Hepatocyte (in vitro differentiated cells): ENCODE results near the gene ASB6. TPM values are rescaled to one million over a fixed set of nuclear protein-coding genes. Genes with fewer than 3 reads are reported as not detected.

ENCODE experiments used
- DNase-seq: peaks from one replicate; pipeline ENCODE4 v3.0.0-alpha.2; 2016; ENCODE audit warnings: low spot score
- H2AFZ ChIP-seq: fragments of 200-600 bp; sonication (generic); 2 replicates; pipeline ENCODE4 v1.6.0; 2016; ENCODE audit warnings: antibody characterized with exemption, mild to moderate bottlenecking
- H3K27ac ChIP-seq: fragments of 200-600 bp; sonication (generic); 2 replicates; pipeline ENCODE4 v1.5.1; 2016; ENCODE audit warnings: mild to moderate bottlenecking
- H3K27me3 ChIP-seq: fragments of 200-600 bp; sonication (generic); 2 replicates; pipeline ENCODE4 v1.6.1; 2016
- H3K36me3 ChIP-seq: fragments of 200-600 bp; sonication (generic); replicated peaks from 2 replicates; pipeline ENCODE4 v1.5.1; 2016; ENCODE audit warnings: low read depth; ENCODE audit not compliant: insufficient read depth
- H3K4me1 ChIP-seq: fragments of 200-600 bp; sonication (generic); 2 replicates; pipeline ENCODE4 v1.5.1; 2016; ENCODE audit warnings: mild to moderate bottlenecking, moderate library complexity; ENCODE audit not compliant: insufficient read depth
- H3K4me2 ChIP-seq: fragments of 200-600 bp; sonication (generic); 2 replicates; pipeline ENCODE4 v1.6.0; 2016
- H3K4me3 ChIP-seq: fragments of 200-600 bp; sonication (generic); 2 replicates; pipeline ENCODE4 v1.5.1; 2016; ENCODE audit warnings: mild to moderate bottlenecking
- H3K79me2 ChIP-seq: fragments of 200-600 bp; sonication (generic); 2 replicates; pipeline ENCODE4 v1.6.0; 2017; ENCODE audit warnings: mild to moderate bottlenecking
- H3K9me2 ChIP-seq: fragments of 200-600 bp; sonication (generic); replicated peaks from 2 replicates; pipeline ENCODE4 v1.6.0; 2017; ENCODE audit warnings: mild to moderate bottlenecking; ENCODE audit not compliant: insufficient read depth
- H3K9me3 ChIP-seq: fragments of 200-600 bp; sonication (generic); 2 replicates; pipeline ENCODE4 v1.5.1; 2016; ENCODE audit warnings: low read depth, mild to moderate bottlenecking
- H4K20me1 ChIP-seq: fragments of 200-600 bp; sonication (generic); 2 replicates; pipeline ENCODE4 v1.6.0; 2016; ENCODE audit warnings: mild to moderate bottlenecking; ENCODE audit not compliant: insufficient read depth, poor library complexity, severe bottlenecking
- CTCF ChIP-seq: fragments of 200-600 bp; sonication (generic); IDR thresholded peaks from 2 replicates; pipeline ENCODE4 v1.5.1; 2016; ENCODE audit warnings: antibody characterized with exemption, mild to moderate bottlenecking; ENCODE audit not compliant: poor library complexity
- EZH2 ChIP-seq: fragments of 200-600 bp; sonication (generic); IDR thresholded peaks from 2 replicates; pipeline ENCODE4 v1.6.1; 2016; ENCODE audit warnings: antibody characterized with exemption, mild to moderate bottlenecking, borderline replicate concordance
- EZH2phosphoT487 ChIP-seq: fragments of 200-600 bp; sonication (generic); IDR thresholded peaks from one replicate; pipeline ENCODE4 v1.6.1; 2018; ENCODE audit warnings: antibody characterized with exemption, mild to moderate bottlenecking, low read depth, moderate library complexity; ENCODE audit not compliant: unreplicated experiment, severe bottlenecking
- WGBS: methylation state at CpG from one replicate; pipeline ENCODE4 v1.1.6; 2016; ENCODE audit warnings: low lambda C conversion rate; ENCODE audit errors: missing lambda C conversion rate; 5-methylcytosine and 5-hydroxymethylcytosine counted together
- polyA plus RNA-seq: library from polyadenylated mRNA; unstranded; fragments of >200 nt; fragmentation: Nextera tagmentation; extraction: Ambion mirVana; gene quantifications from 2 replicates; pipeline ENCODE4 v1.2.1, GENCODE V29; 2016
- total RNA-seq: library from RNA; depleted of rRNA; stranded (reverse); fragments of >200 nt; gene quantifications from 2 replicates; pipeline ENCODE4 v1.2.3, GENCODE V29; 2014

Gene ASB6
- total and polyA plus RNA-seq, 2 experiments from 2014 or later, result 14.2 to 15.5 TPM

GRCh38 chr9:129633207-129633606, 8.7 kb downstream of the ASB6 start:
- no peak overlapping the region for H2AFZ ChIP-seq
- WGBS, result 95% methylated on average over 4 of the region's 4 CpGs
- H3K27me3 ChIP-seq, result no peaks in the 10 kb centered on the region
- H3K9me3 ChIP-seq, result no peaks in the 10 kb centered on the region
- H3K27ac ChIP-seq, result no peak overlapping the region
- no peaks in the 10 kb centered on the region for H3K9me2 ChIP-seq
- H3K4me3 ChIP-seq, result no peak overlapping the region
- DNase-seq, result no peak
- no peaks in the 10 kb centered on the region for H3K36me3 ChIP-seq
- H4K20me1 ChIP-seq, result peaks cover 57% of the 10 kb centered on the region
- TF ChIP-seq EZH2 (no peak), EZH2phosphoT487 (no peak), CTCF (no peak)
- no peak overlapping the region for H3K4me2 ChIP-seq
- peaks cover 9% of the 10 kb centered on the region for H3K4me1 ChIP-seq
- H3K79me2 ChIP-seq, result peaks cover 62% of the 10 kb centered on the region

- Histone ChIP-seq H3K79me2 (peaks cover 69% of the 10 kb centered on the region), H3K4me2 (no peak overlapping the region), H3K4me1 (peaks cover 16% of the 10 kb centered on the region), H3K9me3 (no peaks in the 10 kb centered on the region), H4K20me1 (peaks cover 64% of the 10 kb centered on the region), H3K9me2 (no peaks in the 10 kb centered on the region), H3K27me3 (no peaks in the 10 kb centered on the region), H3K27ac (no peak overlapping the region), H2AFZ (no peak overlapping the region), H3K4me3 (no peak overlapping the region), H3K36me3 (no peaks in the 10 kb centered on the region)
- DNase-seq, result no peak
- TF ChIP-seq EZH2 (no peak), CTCF (no peak), EZH2phosphoT487 (no peak)
- WGBS, result 63% methylated on average over 13 of the region's 13 CpGs
Measured at GRCh38 chr9:129632460-129632859, 9.5 kb downstream of the ASB6 start.

GRCh38 chr9:129631674-129632129, 10.2 kb downstream of the ASB6 start:
- Histone ChIP-seq H3K4me1 (peaks cover 21% of the 10 kb centered on the region), H3K4me3 (no peak overlapping the region), H3K27ac (no peak overlapping the region)

More at GRCh38 chr9:129631674-129632129, 10.2 kb downstream of the ASB6 start:
- H4K20me1 ChIP-seq, result peaks cover 72% of the 10 kb centered on the region
- no peak overlapping the region for H3K4me2 ChIP-seq
- TF ChIP-seq EZH2, result no peak
- TF ChIP-seq CTCF, result no peak
- no peak for TF ChIP-seq EZH2phosphoT487
- 85% methylated on average over 19 of the region's 19 CpGs for WGBS
- no peaks in the 10 kb centered on the region for H3K9me3 ChIP-seq
- H3K79me2 ChIP-seq, result peaks cover 77% of the 10 kb centered on the region
- no peak for DNase-seq
- no peaks in the 10 kb centered on the region for H3K27me3 ChIP-seq
- H3K9me2 ChIP-seq, result no peaks in the 10 kb centered on the region
- no peaks in the 10 kb centered on the region for H3K36me3 ChIP-seq
- H2AFZ ChIP-seq, result no peak overlapping the region
